Stomach (tissue), 4 donors: Measurements from ENCODE around the gene ARL4A.
"Not testable (repeated sequence)": the region's sequence is repeated elsewhere in the genome, so short reads cannot be mapped to it uniquely, and the experiment has no call there.

Source experiments
- CTCF ChIP-seq, 7 experiments: fragments of 450-650 bp in 4 of 7; fragments of 200-600 bp in 3 of 7; sonication (generic) in 3 of 7; IDR thresholded peaks; one replicate each; pipeline ENCODE4 v1.5.1; 2016 to 2019; ENCODE audit warnings: antibody characterized with exemption in 7 of 7, control low read depth in 2 of 7, mild to moderate bottlenecking in 1 of 7
- EP300 ChIP-seq: sonication (generic); formaldehyde crosslinking; IDR thresholded peaks from one replicate; pipeline ENCODE4 v1.6.1; 2017; ENCODE audit warnings: antibody characterized with exemption
- POLR2A ChIP-seq, 4 donors: fragments of 450-650 bp; IDR thresholded peaks; one replicate each; pipeline ENCODE4 v1.6.1; 2016; ENCODE audit warnings: antibody characterized with exemption in 4 of 4, control low read depth in 2 of 4, mild to moderate bottlenecking in 1 of 4, moderate library complexity in 1 of 4
- POLR2AphosphoS5 ChIP-seq, 3 donors: sonication (generic); formaldehyde crosslinking; IDR thresholded peaks; one replicate each; pipeline ENCODE4 v1.6.1; 2016; ENCODE audit warnings: antibody characterized with exemption in 3 of 3

DNA sequence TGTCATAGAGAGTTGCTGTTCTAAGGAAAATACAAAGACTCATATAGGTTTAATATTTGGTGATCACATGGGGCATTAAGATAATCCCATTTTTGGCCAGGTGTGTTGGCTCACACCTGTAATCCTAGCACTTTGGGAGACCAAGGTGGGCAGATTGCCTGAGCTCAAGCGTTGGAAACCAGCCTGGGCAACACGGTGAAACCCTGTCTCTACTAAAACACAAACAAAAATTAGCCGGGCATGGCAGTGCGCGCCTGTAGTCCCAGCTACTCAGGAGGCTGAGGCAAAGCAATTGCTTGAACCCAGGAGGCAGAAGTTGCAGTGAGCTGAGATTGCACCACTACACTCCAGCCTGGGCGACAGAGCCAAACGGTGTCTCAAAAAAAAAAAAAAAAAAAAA is 14.0 kb upstream of the ARL4A start:
- TF ChIP-seq CTCF (IDR thresholded peaks at IDR 0.05); POLR2AphosphoS5 (IDR thresholded peaks at IDR 0.05); EP300; POLR2A (IDR thresholded peaks at IDR 0.05): not testable (repeated sequence)
